Hepatocyte (in vitro differentiated cells): ENCODE results near the gene NOC3L.

Experiments used
- EZH2 ChIP-seq: fragments of 200-600 bp; sonication (generic); IDR thresholded peaks from 2 replicates; pipeline ENCODE4 v1.6.1; 2016; ENCODE audit warnings: antibody characterized with exemption, mild to moderate bottlenecking, borderline replicate concordance
- EZH2phosphoT487 ChIP-seq: fragments of 200-600 bp; sonication (generic); IDR thresholded peaks from one replicate; pipeline ENCODE4 v1.6.1; 2018; ENCODE audit warnings: antibody characterized with exemption, mild to moderate bottlenecking, low read depth, moderate library complexity; ENCODE audit not compliant: unreplicated experiment, severe bottlenecking
- TF ChIP-seq, protein P1 (sequence below): fragments of 200-600 bp; sonication (generic); IDR thresholded peaks from 2 replicates; pipeline ENCODE4 v1.5.1; 2016; ENCODE audit warnings: antibody characterized with exemption, mild to moderate bottlenecking; ENCODE audit not compliant: poor library complexity

DNA sequence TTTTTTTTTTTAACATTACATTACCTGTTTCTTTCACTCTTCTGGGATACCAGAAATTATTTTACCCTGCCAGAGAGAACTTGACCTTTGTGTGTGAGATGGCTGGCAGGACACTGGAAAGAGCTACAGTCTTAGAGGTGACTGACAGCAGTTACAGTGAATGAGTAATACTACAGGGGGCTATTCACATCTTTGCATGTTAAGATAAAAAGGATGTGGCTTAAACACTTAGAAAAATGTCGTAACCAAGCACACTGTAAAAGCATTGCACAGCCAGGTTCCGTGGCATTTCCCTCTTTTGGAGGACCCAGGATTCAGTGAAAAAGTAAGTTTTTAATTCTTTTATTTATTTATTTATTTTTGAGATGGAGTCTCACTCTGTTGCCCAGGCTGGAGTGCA, 20.8 kb upstream of the NOC3L start:
- TF ChIP-seq, protein P1, sequence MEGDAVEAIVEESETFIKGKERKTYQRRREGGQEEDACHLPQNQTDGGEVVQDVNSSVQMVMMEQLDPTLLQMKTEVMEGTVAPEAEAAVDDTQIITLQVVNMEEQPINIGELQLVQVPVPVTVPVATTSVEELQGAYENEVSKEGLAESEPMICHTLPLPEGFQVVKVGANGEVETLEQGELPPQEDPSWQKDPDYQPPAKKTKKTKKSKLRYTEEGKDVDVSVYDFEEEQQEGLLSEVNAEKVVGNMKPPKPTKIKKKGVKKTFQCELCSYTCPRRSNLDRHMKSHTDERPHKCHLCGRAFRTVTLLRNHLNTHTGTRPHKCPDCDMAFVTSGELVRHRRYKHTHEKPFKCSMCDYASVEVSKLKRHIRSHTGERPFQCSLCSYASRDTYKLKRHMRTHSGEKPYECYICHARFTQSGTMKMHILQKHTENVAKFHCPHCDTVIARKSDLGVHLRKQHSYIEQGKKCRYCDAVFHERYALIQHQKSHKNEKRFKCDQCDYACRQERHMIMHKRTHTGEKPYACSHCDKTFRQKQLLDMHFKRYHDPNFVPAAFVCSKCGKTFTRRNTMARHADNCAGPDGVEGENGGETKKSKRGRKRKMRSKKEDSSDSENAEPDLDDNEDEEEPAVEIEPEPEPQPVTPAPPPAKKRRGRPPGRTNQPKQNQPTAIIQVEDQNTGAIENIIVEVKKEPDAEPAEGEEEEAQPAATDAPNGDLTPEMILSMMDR: no peak
- no peak for TF ChIP-seq EZH2
- TF ChIP-seq EZH2phosphoT487: no peak
